K562 (cell line): ENCODE measurements around the gene CFL2. TPM values are rescaled to one million over a fixed set of nuclear protein-coding genes. Genes with fewer than 3 reads are reported as not detected.

Experiments
- ATAC-seq: fragments of 200-7000 bp; cut with Tn5 transposase; 3 replicates; pipeline ENCODE4 v1.9.1; 2020; ENCODE audit warnings: moderate library complexity
- BruUV-seq: library from RNA; stranded (reverse); fragments of 400-500 nt; replicated peaks from 2 replicates; lab custom pipeline; 2021; lab: Mats Ljungman, UMichigan
- CTCF ChIA-PET: fragments of 300-600 bp; formaldehyde crosslinking; extraction: SDS; loops from one replicate; lab custom pipeline; 2021; ENCODE audit warnings: low intra/inter-chr PET ratio; lab: Yijun Ruan, JAX
- POLR2A ChIA-PET: fragments of 300-600, 350-650 bp; sonication (Branson Sonifier 250); formaldehyde crosslinking; extraction: SDS; loops from one replicate; lab custom pipeline; 2021; ENCODE audit warnings: antibody characterized with exemption, inconsistent platforms; lab: Yijun Ruan, JAX
- DNase-seq, 4 experiments: peaks; one replicate each; pipeline versions ENCODE4 v3.0.0 to v3.0.0-alpha.2; 2011 to 2018; ENCODE audit warnings: low spot score in 3 of 4, mixed read lengths in 3 of 4; ENCODE audit errors: extremely low read depth in 1 of 4
- FAIRE-seq: peaks from 2 replicates; lab custom pipeline; 2011; peaks lifted over from hg19 to GRCh38; lab: Jason Lieb, UNC
- H2AFZ ChIP-seq: 2 replicates; pipeline ENCODE4 v1.6.0; 2011; ENCODE audit warnings: low read depth, low read length, control low read depth, inconsistent platforms
- H3K27ac ChIP-seq: fragments of 200-600 bp; 3 replicates; pipeline ENCODE4 v1.8.0; 2011; ENCODE audit warnings: low read depth, mild to moderate bottlenecking, control low read depth, inconsistent platforms, low read length, moderate library complexity, mixed read lengths; ENCODE audit errors: extremely low read depth
- H3K27me3 ChIP-seq, 2 experiments: fragments of 300-600 bp in 1 of 2; 2 replicates in 1 of 2; 3 replicates in 1 of 2; pipeline versions ENCODE4 v1.6.0 to v1.8.0; 2011; ENCODE audit warnings: inconsistent platforms in 2 of 2, low read length in 2 of 2, mild to moderate bottlenecking in 1 of 2, mixed read lengths in 1 of 2, moderate library complexity in 1 of 2; ENCODE audit not compliant: control insufficient read depth in 2 of 2, insufficient read depth in 2 of 2
- H3K36me3 ChIP-seq: fragments of 300-600 bp; 3 replicates; pipeline ENCODE4 v1.8.0; 2011; ENCODE audit warnings: mild to moderate bottlenecking, low read length, inconsistent platforms; ENCODE audit not compliant: control insufficient read depth, insufficient read depth
- H3K4me1 ChIP-seq, 2 experiments: fragments of 200-600 bp in 1 of 2; replicated peaks in 1 of 2; 2 replicates in 1 of 2; 3 replicates in 1 of 2; pipeline versions ENCODE4 v1.5.1 to v1.8.0; 2011; ENCODE audit warnings: inconsistent platforms in 2 of 2, low read length in 2 of 2, mild to moderate bottlenecking in 1 of 2, mixed read lengths in 1 of 2, moderate library complexity in 1 of 2; ENCODE audit not compliant: control insufficient read depth in 2 of 2, insufficient read depth in 2 of 2
- H3K4me2 ChIP-seq: 2 replicates; pipeline ENCODE4 v1.6.1; 2011; ENCODE audit warnings: low read length, control low read depth, inconsistent platforms, mixed read lengths; ENCODE audit not compliant: insufficient read depth
- H3K4me3 ChIP-seq: fragments of 200-600 bp; sonication (generic), shearing (Covaris generic); 2 replicates; pipeline ENCODE4 v1.5.1; 2016; ENCODE audit warnings: control low read depth, inconsistent platforms
- H3K79me2 ChIP-seq: fragments of 200-600 bp; 3 replicates; pipeline ENCODE4 v1.8.0; 2011; ENCODE audit warnings: low read length, inconsistent platforms; ENCODE audit not compliant: control insufficient read depth, insufficient read depth
- H3K9ac ChIP-seq, 2 experiments: 2 replicates each; pipeline versions ENCODE4 v1.6.0 to v1.6.1; 2011; ENCODE audit warnings: low read depth in 2 of 2, low read length in 2 of 2, control low read depth in 1 of 2, inconsistent platforms in 1 of 2, mild to moderate bottlenecking in 1 of 2, mixed read lengths in 1 of 2; ENCODE audit not compliant: insufficient read depth in 1 of 2
- H3K9me1 ChIP-seq: one replicate; pipeline ENCODE4 v1.6.0; 2011; ENCODE audit warnings: inconsistent platforms, mild to moderate bottlenecking, low read length, moderate library complexity; ENCODE audit not compliant: control insufficient read depth, insufficient read depth
- H3K9me3 ChIP-seq: replicated peaks from 2 replicates; pipeline ENCODE4 v1.5.1; 2011; ENCODE audit warnings: low read depth, low read length, inconsistent platforms; ENCODE audit not compliant: control insufficient read depth, insufficient read depth
- H4K20me1 ChIP-seq: replicated peaks from 2 replicates; pipeline ENCODE4 v1.6.1; 2011; ENCODE audit warnings: low read length, inconsistent platforms, mixed read lengths; ENCODE audit not compliant: control insufficient read depth, insufficient read depth
- ATF4 ChIP-seq: fragments of 450-650 bp; formaldehyde crosslinking; IDR thresholded peaks from 2 replicates; pipeline ENCODE4 v1.4.0; 2022; ENCODE audit warnings: mild to moderate bottlenecking, moderate library complexity
- BRF1 ChIP-seq: IDR thresholded peaks from 3 replicates; pipeline ENCODE4 v1.6.1; 2011; ENCODE audit warnings: borderline replicate concordance, mild to moderate bottlenecking; ENCODE audit not compliant: insufficient read length; ENCODE audit errors: extremely low read depth
- CBX5 ChIP-seq: IDR thresholded peaks from 2 replicates; pipeline ENCODE4 v1.6.1; 2014; ENCODE audit warnings: low read depth, borderline replicate concordance
- NEUROD1 ChIP-seq: fragments of 150-350 bp; IDR thresholded peaks from 2 replicates; pipeline ENCODE4 v1.6.1; 2014; ENCODE audit warnings: borderline replicate concordance, low read length, low read depth; ENCODE audit not compliant: partially characterized antibody
- NFIC ChIP-seq: fragments of 450-650 bp; IDR thresholded peaks from 2 replicates; pipeline ENCODE4 v1.6.1; 2017; ENCODE audit warnings: mild to moderate bottlenecking, inconsistent platforms
- NR2C2 ChIP-seq, 2 experiments: fragments of 200-800 bp in 1 of 2; sonication (Bioruptor generic) in 1 of 2; sonication (generic) in 1 of 2; formaldehyde crosslinking in 1 of 2; IDR thresholded peaks; 2 replicates each; pipeline versions ENCODE4 v1.6.1 to v1.8.0; 2016 to 2022; ENCODE audit warnings: mild to moderate bottlenecking in 1 of 2, missing compliant biosample characterization in 1 of 2, missing genetic modification characterization in 1 of 2, missing genetic modification reagents in 1 of 2
- RBM39 ChIP-seq: fragments of 200-400 bp; formaldehyde crosslinking; optimal IDR thresholded peaks from 2 replicates; pipeline ENCODE3; 2018; ENCODE audit warnings: low read depth, low read length
- SIX5 ChIP-seq, 2 experiments: IDR thresholded peaks; 2 replicates each; pipeline ENCODE4 v1.6.1; 2011; ENCODE audit warnings: low read length in 2 of 2, borderline replicate concordance in 1 of 2, low read depth in 1 of 2, mild to moderate bottlenecking in 1 of 2, moderate library complexity in 1 of 2; ENCODE audit not compliant: insufficient read depth in 1 of 2
- SLC30A9 ChIP-seq: fragments of 250-450 bp; sonication (Bioruptor Pico); IDR thresholded peaks from 2 replicates; pipeline ENCODE4 v1.8.0; 2022; ENCODE audit warnings: mild to moderate bottlenecking, moderate library complexity
- TCF3 ChIP-seq: sonication (generic); formaldehyde crosslinking; IDR thresholded peaks from 2 replicates; pipeline ENCODE4 v1.4.0; 2020; ENCODE audit warnings: mild to moderate bottlenecking, missing genetic modification reagents
- XRCC3 ChIP-seq: fragments of 450-650 bp; IDR thresholded peaks from 2 replicates; pipeline ENCODE4 v1.6.1; 2017; ENCODE audit warnings: mild to moderate bottlenecking, moderate library complexity
- ZNF239 ChIP-seq: fragments of 250-450 bp; sonication (Bioruptor Pico); IDR thresholded peaks from 2 replicates; pipeline ENCODE4 v1.4.0; 2020; ENCODE audit warnings: mild to moderate bottlenecking
- ZNF57 ChIP-seq: fragments of 450-650 bp; formaldehyde crosslinking; IDR thresholded peaks from 2 replicates; pipeline ENCODE4 v1.4.0; 2020; ENCODE audit warnings: mild to moderate bottlenecking, moderate library complexity
- ZNF583 ChIP-seq: fragments of 250-450 bp; sonication (Bioruptor Pico); IDR thresholded peaks from 2 replicates; pipeline ENCODE4 v1.4.0; 2020
- WGBS: fragments of 100-300 bp; shearing (Covaris generic); methylation state at CpG from one replicate; pipeline ENCODE4 v1.1.6; 2016; ENCODE audit warnings: low coverage, mixed read lengths; ENCODE audit not compliant: insufficient coverage; ENCODE audit errors: missing lambda C conversion rate; 5-methylcytosine and 5-hydroxymethylcytosine counted together
- in situ Hi-C: fragments of 300-500 bp; cut with MboI; formaldehyde crosslinking; loops from 4 replicates; pipeline ENCODE4 v1.15.0; 2018; ENCODE audit warnings: inconsistent platforms, mixed read lengths
- intact Hi-C: fragments of 100-400 bp; cut with micrococcal nuclease; formaldehyde crosslinking; loops from 2 replicates; pipeline ENCODE4 v1.14.2; 2022
- polyA plus RNA-seq, 8 experiments: library from polyadenylated mRNA; depleted of rRNA in 4 of 8; stranded (reverse) in 5 of 8; unstranded in 3 of 8; fragments of >200 nt; fragmentation: Nextera tagmentation in 2 of 8; fragmentation: Illumina TruSeq in 1 of 8; extraction: Ambion mirVana in 2 of 8; extraction: Trizol in 1 of 8; gene quantifications; 2 replicates each; pipeline versions ENCODE4 v1.2.1 to v1.2.3, GENCODE V29; 2011 to 2014; ENCODE audit warnings: inconsistent platforms in 1 of 8, missing spikeins in 1 of 8
- total RNA-seq, 7 experiments: library from RNA; depleted of rRNA in 6 of 7; stranded (reverse); fragments of >200 nt in 6 of 7; fragmentation: Illumina TruSeq in 2 of 7; extraction: Trizol in 2 of 7; gene quantifications; 2 replicates each; pipeline versions ENCODE4 v1.2.1 to v1.2.3, GENCODE V29; 2011 to 2021; ENCODE audit warnings: low replicate concordance in 1 of 7

The CFL2 gene
- total and polyA plus RNA-seq, 9 of the 15 experiments (the other 6 are each of a cell fraction or from before 2014, with no cell fraction given): 2.0 to 12.7 (median 5.1) TPM

- ATAC-seq (no peak), FAIRE-seq (no peak), DNase-seq (no peak)
- Histone ChIP-seq H3K9ac (no peak overlapping the region), H3K36me3 (peaks cover 15% of the 10 kb centered on the region), H3K27me3 (no peaks in the 10 kb centered on the region), H3K9me1 (no peaks in the 10 kb centered on the region), H3K4me3 (no peak overlapping the region), H3K79me2 (peaks cover 21% of the 10 kb centered on the region), H3K27ac (no peak overlapping the region), H2AFZ (no peak overlapping the region), H3K9me3 (no peaks in the 10 kb centered on the region), H4K20me1 (no peaks in the 10 kb centered on the region), H3K4me2 (no peak overlapping the region), H3K4me1 (peaks cover 5 to 12% of the 10 kb centered on the region in 2 experiments; a peak in 4 of 5 replicates)
- CTCF ChIA-PET: no interaction called here
- 44% methylated on average over 1 of the region's 1 CpG for WGBS
- in situ Hi-C loops (no loop called here), intact Hi-C loops (no loop called here)
- POLR2A ChIA-PET: interaction anchor here (0.6 to 2.2 kb wide), 2 partner anchors 10 to 17 kb away, joined by 3 to 9 read pairs; no protein-coding TSS in a partner anchor
- BruUV-seq: no TSS peak
- TF ChIP-seq RBM39 (no peak), ZNF57 (CRISPR knock-in tag) (no peak), XRCC3 (no peak), NFIC (peak; percentile 40; the same call in 1 of the 2 replicates), NEUROD1 (no peak)
These were observed 4.4 kb downstream of the CFL2 start for GRCh38 chr14:34710006-34710405.

- Histone ChIP-seq H3K4me1 (peaks cover 0 to 8% of the 10 kb centered on the region in 2 experiments; a peak in 3 of 5 replicates), H4K20me1 (no peaks in the 10 kb centered on the region), H3K27ac (no peak overlapping the region), H3K9ac (no peak overlapping the region), H2AFZ (no peak overlapping the region), H3K79me2 (peaks cover 7% of the 10 kb centered on the region; the same call in 2 of the 3 replicates), H3K4me3 (no peak overlapping the region), H3K27me3 (no peaks in the 10 kb centered on the region), H3K4me2 (no peak overlapping the region), H3K36me3 (peaks cover 15% of the 10 kb centered on the region), H3K9me3 (no peaks in the 10 kb centered on the region), H3K9me1 (no peaks in the 10 kb centered on the region)
- ATAC-seq (no peak; the same call in 2 of the 3 replicates), FAIRE-seq (no peak), DNase-seq (no peak)
- BruUV-seq: no TSS peak
- WGBS: 62% methylated on average over 3 of the region's 3 CpGs
- ChIA-PET POLR2A (interaction anchor here (0.6 to 1.0 kb wide), 4 partner anchors 8 to 58 kb away, joined by 3 to 5 read pairs (median 3); no protein-coding TSS in a partner anchor), CTCF (no interaction called here)
- no peak for TF ChIP-seq ZNF239 (CRISPR knock-in tag)
- TF ChIP-seq BRF1: no peak
- TF ChIP-seq TCF3 (CRISPR knock-in tag): no peak
- no peak for TF ChIP-seq ATF4 (CRISPR knock-in tag)
- no peak for TF ChIP-seq ZNF583 (CRISPR knock-in tag)
- no peak for TF ChIP-seq SLC30A9
- TF ChIP-seq CBX5: no peak
- TF ChIP-seq NR2C2 (CRISPR knock-in tag; IDR thresholded peaks at IDR 0.05): no peak
- TF ChIP-seq NR2C2 (tag; IDR thresholded peaks at IDR 0.05): no peak
- TF ChIP-seq SIX5 (IDR thresholded peaks at IDR 0.05; ENCODE audit: borderline replicate concordance in 1 of 2, insufficient read depth in 1 of 2, low read depth in 1 of 2, low read length in 2 of 2): no peak
- in situ Hi-C loops: no loop called here
- intact Hi-C loops: no loop called here
These were observed 6.7 kb downstream of the CFL2 start for GRCh38 chr14:34707722-34708121.
